Activated CD4-positive, alpha-beta T cell treated with anti-CD3 and anti-CD28 coated beads, Interleukin-2, amount 50 U/mL, for 4 hours (primary cell): ENCODE data around the gene HRCT1.
"Not testable (repeated sequence)": the region's sequence is repeated elsewhere in the genome, so short reads cannot be mapped to it uniquely, and the experiment has no call there.

Source experiments
- DNase-seq, 2 experiments: peaks; one replicate each; pipeline ENCODE4 v3.0.0-alpha.2; 2020

Gene HRCT1

GRCh38 chr9:35905912-35906679 lies at the start of gene HRCT1:
Gene HRCT1, plus strand, starts transcription at chr9:35906202. Its CDS starts 86 bp downstream, at chr9:35906288.
- no peak for DNase-seq

GRCh38 chr9:35856206-35856605 lies 49.8 kb upstream of the HRCT1 start:
- DNase-seq, result no peak

- DNase-seq, result no peak
These were observed 49.1 kb upstream of the HRCT1 start for GRCh38 chr9:35856882-35857281.

- DNase-seq, result no peak
These were observed 47.5 kb upstream of the HRCT1 start for GRCh38 chr9:35858458-35858857.

- no peak for DNase-seq
These were observed 46.6 kb upstream of the HRCT1 start for GRCh38 chr9:35859310-35859989.

DNA sequence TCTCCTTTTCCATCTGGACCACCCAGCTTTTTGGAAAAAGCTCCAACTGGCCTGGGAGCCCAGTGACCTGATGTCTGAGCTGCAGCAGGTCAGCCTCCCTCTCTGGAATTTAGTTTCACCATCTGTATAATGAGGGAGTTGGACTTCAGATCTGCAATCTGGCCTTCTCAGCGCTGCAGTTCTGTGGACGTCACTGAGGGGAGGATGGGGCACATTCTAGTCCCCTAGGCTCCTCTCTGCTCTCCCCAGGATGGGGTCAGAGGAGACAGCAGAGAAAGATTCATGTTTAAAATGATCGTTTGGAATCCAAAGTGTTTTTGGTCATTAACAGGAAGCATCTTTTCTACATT lies 46.0 kb upstream of the HRCT1 start:
- no peak for DNase-seq

GRCh38 chr9:35861161-35861897 lies 44.7 kb upstream of the HRCT1 start:
- DNase-seq, result no peak

DNA sequence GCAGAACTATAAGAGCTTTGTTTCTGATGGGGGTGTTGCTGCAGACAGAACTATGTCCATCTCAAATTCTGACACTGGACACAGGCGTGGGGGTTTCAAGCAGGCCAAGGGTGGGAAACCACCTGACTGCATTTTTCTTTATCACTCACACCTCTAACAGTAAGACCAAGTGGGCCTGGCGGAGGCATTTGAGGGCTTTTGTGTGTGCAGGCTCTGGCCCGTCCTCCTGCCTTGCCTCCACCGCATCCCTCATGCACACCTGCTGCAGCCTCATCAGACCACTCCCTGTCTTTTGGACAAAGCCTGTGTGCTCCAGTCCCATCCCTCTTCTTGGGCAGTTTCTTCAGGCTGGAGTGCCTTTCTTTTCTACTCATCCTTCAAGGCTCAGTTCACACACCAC lies 43.7 kb upstream of the HRCT1 start:
- DNase-seq, result no peak

GRCh38 chr9:35863583-35863982 lies 42.4 kb upstream of the HRCT1 start:
- no peak for DNase-seq

- DNase-seq, result no peak
These were observed 41.2 kb upstream of the HRCT1 start for GRCh38 chr9:35864695-35865255.

GRCh38 chr9:35867538-35867937 lies 38.5 kb upstream of the HRCT1 start:
- no peak for DNase-seq

GRCh38 chr9:35868933-35869332 lies 37.1 kb upstream of the HRCT1 start:
- no peak for DNase-seq

GRCh38 chr9:35869621-35870216 lies 36.3 kb upstream of the HRCT1 start:
- DNase-seq, result no peak

DNA sequence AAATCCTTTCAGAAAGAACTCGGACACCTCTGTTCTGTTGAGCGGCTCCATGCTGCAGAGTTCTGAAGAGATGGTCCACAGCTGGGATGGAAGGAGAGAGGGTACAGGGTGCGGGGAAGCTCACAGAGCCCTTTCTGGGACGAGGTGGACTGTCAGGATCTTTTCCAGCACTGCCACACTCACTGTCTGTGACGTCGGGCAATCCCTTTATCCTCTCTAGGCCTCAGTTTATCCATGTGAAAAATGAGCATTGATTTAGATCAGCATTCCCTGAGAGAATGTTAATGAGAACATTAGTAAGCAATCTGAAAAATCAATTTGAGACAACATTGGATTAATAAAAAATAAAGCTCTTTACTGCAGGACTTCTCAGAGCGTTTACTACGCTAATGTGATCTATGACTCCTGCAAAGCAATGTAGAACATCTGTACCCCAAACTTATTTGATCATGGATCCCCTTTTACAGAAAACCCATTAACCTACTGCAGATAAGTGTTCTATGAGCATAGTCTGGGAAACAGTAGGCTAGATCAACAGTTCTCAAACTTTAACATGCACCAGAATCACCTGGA lies 35.6 kb upstream of the HRCT1 start, which contains the start of gene OR13J1:
Gene OR13J1, minus strand, starts transcription at position 51 of the 573 bp plus-strand sequence. Its CDS starts 0 bp downstream, at position 51.
- DNase-seq, result no peak

DNA sequence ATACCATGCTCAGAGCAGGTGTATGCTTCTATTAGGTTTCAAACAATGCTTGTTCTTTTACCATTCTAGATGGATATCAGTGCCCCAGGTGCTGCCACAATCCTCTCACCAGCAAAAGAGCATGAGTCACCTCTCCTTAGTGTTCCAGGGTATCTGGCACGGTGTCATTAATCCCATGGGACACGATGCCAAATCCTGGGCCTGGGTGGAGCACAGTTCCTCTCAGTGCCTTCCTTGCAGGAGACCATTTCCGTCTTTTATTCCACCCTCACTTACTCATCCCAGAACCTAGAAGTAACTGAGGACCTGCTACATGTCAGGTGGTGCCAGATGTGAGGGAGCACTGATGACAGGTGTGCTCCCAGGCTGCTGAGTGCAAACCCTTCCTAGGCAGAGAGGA lies 34.5 kb upstream of the HRCT1 start:
- no peak for DNase-seq

GRCh38 chr9:35872505-35872904 lies 33.5 kb upstream of the HRCT1 start:
- no peak for DNase-seq

- DNase-seq, result peak; percentile 76 to 79
These were observed 23.6 kb upstream of the HRCT1 start for GRCh38 chr9:35882263-35882848.

- DNase-seq, result no peak
These were observed 23.0 kb upstream of the HRCT1 start for GRCh38 chr9:35882996-35883395.

DNA sequence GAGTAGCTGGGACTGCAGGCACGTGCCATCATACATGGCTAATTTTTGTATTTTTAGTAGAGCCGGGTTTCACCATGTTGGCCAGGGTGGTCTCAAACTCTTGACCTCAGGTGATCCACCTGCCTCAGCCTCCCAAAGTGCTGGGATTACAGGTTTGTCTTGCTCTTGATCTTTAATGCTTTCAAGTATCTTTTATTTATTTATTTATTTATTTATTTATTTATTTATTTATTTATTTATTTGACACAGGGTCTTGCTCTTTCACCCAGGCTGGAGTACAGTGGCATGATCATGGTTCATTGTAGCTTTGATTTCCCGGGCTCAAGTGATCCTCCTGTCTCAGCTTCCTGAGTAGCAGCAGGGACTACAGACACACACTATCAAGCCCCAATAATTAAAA lies 21.1 kb upstream of the HRCT1 start:
- not testable (repeated sequence) for DNase-seq

GRCh38 chr9:35891646-35892045 lies 14.4 kb upstream of the HRCT1 start:
- DNase-seq, result no peak

- no peak for DNase-seq
These were observed 14.0 kb upstream of the HRCT1 start for GRCh38 chr9:35892051-35892450.

GRCh38 chr9:35896570-35896969 lies 9.4 kb upstream of the HRCT1 start:
- DNase-seq, result no peak
